ENCODE measurements around the gene ARHGAP45.

The ARHGAP45 gene

GRCh38 chr19:1054102-1055027 lies 12.6 kb upstream of the ARHGAP45 start:
- DNase-seq: no peak

GRCh38 chr19:1055028-1055425 lies 11.9 kb upstream of the ARHGAP45 start:
- DNase-seq: no peak

- no peak for DNase-seq
Observed at GRCh38 chr19:1055886-1056620, 10.9 kb upstream of the ARHGAP45 start.

- DNase-seq: no peak
Observed at GRCh38 chr19:1057176-1057855, 9.7 kb upstream of the ARHGAP45 start.

- DNase-seq: no peak
Observed at GRCh38 chr19:1058112-1058511, 8.9 kb upstream of the ARHGAP45 start.

- no peak for DNase-seq
Observed at GRCh38 chr19:1060689-1061088, 6.3 kb upstream of the ARHGAP45 start.

GRCh38 chr19:1061987-1062386 lies 5.0 kb upstream of the ARHGAP45 start:
- DNase-seq: no peak

GRCh38 chr19:1062387-1063029 lies 4.5 kb upstream of the ARHGAP45 start:
- no peak for DNase-seq

- no peak for DNase-seq
Observed at GRCh38 chr19:1063030-1063908, 3.7 kb upstream of the ARHGAP45 start.

GRCh38 chr19:1063909-1064660 lies 2.9 kb upstream of the ARHGAP45 start:
- no peak for DNase-seq

- DNase-seq: no peak
Observed at GRCh38 chr19:1064661-1065605, 2.0 kb upstream of the ARHGAP45 start.

- DNase-seq: no peak
Observed at GRCh38 chr19:1065606-1066109, 1.3 kb upstream of the ARHGAP45 start.

GRCh38 chr19:1066251-1066747 lies 668 bp upstream of the ARHGAP45 start:
- no peak for DNase-seq

GRCh38 chr19:1067341-1067957 lies 482 bp downstream of the ARHGAP45 start:
- no peak for DNase-seq

GRCh38 chr19:1068009-1069001 lies 1.3 kb downstream of the ARHGAP45 start:
- DNase-seq: no peak

GRCh38 chr19:1069009-1069779 lies 2.2 kb downstream of the ARHGAP45 start:
- no peak for DNase-seq

GRCh38 chr19:1070576-1070930 lies 3.6 kb downstream of the ARHGAP45 start:
- DNase-seq: no peak

All from NCI-H1436 treated with DMSO at 0.1 percent for 48 hours (cell line).